Nasal cavity respiratory epithelium epithelial cell of viscerocranial mucosa (primary cell): Measurements from ENCODE around the gene TPRX2. TPM values are rescaled to one million over a fixed set of nuclear protein-coding genes. Genes with fewer than 3 reads are reported as not detected.

Source experiments
- total RNA-seq: library from RNA; depleted of rRNA; stranded (reverse); fragments of >200 nt; gene quantifications from 2 replicates; pipeline ENCODE4 v1.2.3, GENCODE V29; 2014

Gene TPRX2
- total RNA-seq = not detected in 2 replicates

DNA sequence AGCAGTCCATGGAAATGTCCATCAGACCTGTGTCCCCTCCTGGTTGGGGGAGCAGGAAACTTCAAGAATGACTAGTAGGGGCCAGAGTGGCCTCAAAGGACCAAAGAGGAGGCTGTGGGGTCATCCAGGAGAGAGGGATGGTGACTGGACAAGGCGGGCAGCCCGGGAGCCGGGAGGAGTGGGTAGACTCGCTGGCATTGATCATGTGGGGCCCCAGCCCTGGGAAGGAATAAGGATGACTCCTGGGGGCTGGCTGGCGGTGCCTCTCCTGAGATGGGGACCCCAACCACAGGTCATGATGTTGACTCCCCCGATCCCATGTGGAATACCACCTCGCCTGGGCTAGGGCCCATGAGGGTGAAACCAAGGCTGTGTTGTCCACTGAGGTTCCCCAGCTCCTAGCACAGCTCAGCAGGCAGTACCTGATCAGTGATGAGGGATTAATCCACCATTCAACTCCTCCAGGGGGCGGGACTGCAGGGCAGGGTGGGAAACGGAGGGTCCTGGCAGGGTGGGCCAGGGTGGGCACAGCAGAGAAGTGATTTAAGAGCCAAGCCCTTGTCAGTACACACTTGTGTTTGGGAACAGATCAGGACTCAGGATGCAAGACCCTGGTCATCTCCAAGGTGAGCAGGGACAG lies at the start of gene TPRX2:
TPRX2 (plus strand) TSS at position 590 of the 640 bp plus-strand sequence; CDS start at position 602, 12 bp downstream.

DNA sequence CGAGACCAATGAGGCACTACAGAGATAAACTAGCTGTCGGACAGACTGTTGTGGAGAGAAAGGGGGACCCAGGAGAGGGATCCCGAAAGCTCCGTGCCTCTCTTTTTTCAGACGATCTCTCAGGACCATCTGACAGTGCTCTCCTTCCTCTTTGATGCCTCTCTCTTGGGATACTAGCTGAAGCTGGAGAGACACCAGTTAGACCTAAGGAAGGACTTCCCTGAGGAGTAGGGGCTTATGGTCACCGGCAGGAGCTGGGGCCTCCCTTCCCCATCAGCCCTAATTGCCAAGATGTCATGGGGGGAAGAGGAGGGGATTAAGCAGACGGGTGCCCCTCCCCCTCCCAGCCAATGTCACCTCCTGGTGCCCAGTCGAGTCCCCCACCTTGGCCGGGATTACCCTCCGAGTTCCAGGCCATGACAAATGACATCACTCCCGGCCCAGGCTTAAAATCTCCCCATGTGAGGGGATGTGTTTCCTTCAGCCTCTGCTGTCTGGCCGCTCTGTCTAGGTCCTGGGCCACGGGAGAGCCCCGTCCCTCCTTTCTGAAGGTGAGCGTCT lies 37.5 kb upstream of the TPRX2 start, which contains the start of gene CRX:
CRX (plus strand) TSS at position 478 of the 561 bp plus-strand sequence. CDS start 12,507 bp downstream, outside the sequence.

GRCh38 chr19:47886010-47886559 lies 27.1 kb downstream of the TPRX2 start, which contains the start of gene SULT2A1:
Gene SULT2A1, minus strand, starts transcription at chr19:47886315. Its CDS starts 58 bp downstream, at chr19:47886257.

Other genes starting within 250 kb of the TPRX2 start
- 59.5 and 192 TPM in 2 replicates for gene EHD2, start 145.8 kb upstream of the TPRX2 start, total RNA-seq
- gene NOP53, start 113.7 kb upstream of the TPRX2 start, total RNA-seq = 67.2 and 130 TPM in 2 replicates
- 95.3 and 155 TPM in 2 replicates for gene SELENOW, start 80.5 kb upstream of the TPRX2 start, total RNA-seq
- gene TPRX1, start 54.7 kb upstream of the TPRX2 start, total RNA-seq = not detected in 2 replicates
- not detected in 2 replicates for gene CRX, start 37.3 kb upstream of the TPRX2 start, total RNA-seq
- not detected in 2 replicates for gene SULT2A1, start 27.1 kb downstream of the TPRX2 start, total RNA-seq
- not detected in 2 replicates for gene BSPH1, start 132.9 kb downstream of the TPRX2 start, total RNA-seq
- not detected in 2 replicates for gene ELSPBP1, start 135.4 kb downstream of the TPRX2 start, total RNA-seq
- not detected in 2 replicates for gene CABP5, start 184.8 kb downstream of the TPRX2 start, total RNA-seq